PC-9 (cell line): Measurements from ENCODE around the gene CXCR3. TPM values are rescaled to one million over a fixed set of nuclear protein-coding genes. Genes with fewer than 3 reads are reported as not detected.
A peak's percentile ranks its signal among the peaks of the same experiment; 100 is the strongest.

ENCODE experiments used
- BruUV-seq: library from RNA; stranded (reverse); fragments of 400-500 nt; replicated peaks from 2 replicates; lab custom pipeline; 2021; lab: Mats Ljungman, UMichigan
- CTCF ChIA-PET: fragments of 300-600 bp; sonication (Branson Sonifier 250); formaldehyde crosslinking; loops from one replicate; lab custom pipeline; 2022; ENCODE audit warnings: antibody characterized with exemption; lab: Charles Lee
- POLR2A ChIA-PET: fragments of 300-600 bp; sonication (Branson Sonifier 250); formaldehyde crosslinking; loops from one replicate; lab custom pipeline; 2022; ENCODE audit warnings: antibody characterized with exemption; ENCODE audit not compliant: unreplicated experiment; lab: Charles Lee
- DNase-seq, 2 experiments: peaks; one replicate each; pipeline versions ENCODE4 v3.0.0 to v3.0.0-alpha.2; 2015 to 2022; ENCODE audit warnings: mixed read lengths in 1 of 2
- H2AFZ ChIP-seq: fragments of 200-600 bp; sonication (generic); 2 replicates; pipeline ENCODE4 v1.8.1; 2017; ENCODE audit warnings: antibody characterized with exemption
- H3F3A ChIP-seq: fragments of 200-600 bp; sonication (generic); 2 replicates; pipeline ENCODE4 v1.8.1; 2017; ENCODE audit warnings: antibody characterized with exemption, mild to moderate bottlenecking, low read depth; ENCODE audit not compliant: insufficient read depth
- H3K27ac ChIP-seq: fragments of 200-600 bp; sonication (generic); 2 replicates; pipeline ENCODE4 v1.6.1; 2016; ENCODE audit warnings: mixed run types
- H3K27me3 ChIP-seq: fragments of 200-600 bp; sonication (generic); 2 replicates; pipeline ENCODE4 v1.6.1; 2016; ENCODE audit warnings: low read depth, mixed run types; ENCODE audit not compliant: insufficient read depth
- H3K36me3 ChIP-seq: fragments of 200-600 bp; sonication (generic); 2 replicates; pipeline ENCODE4 v1.6.1; 2016; ENCODE audit warnings: low read depth, mixed run types
- H3K4me1 ChIP-seq: fragments of 200-600 bp; sonication (generic); replicated peaks from 2 replicates; pipeline ENCODE4 v1.6.1; 2016; ENCODE audit warnings: mixed run types; ENCODE audit not compliant: insufficient read depth
- H3K4me2 ChIP-seq: fragments of 200-600 bp; sonication (generic); 2 replicates; pipeline ENCODE4 v1.6.1; 2017; ENCODE audit warnings: mixed run types
- H3K4me3 ChIP-seq: fragments of 200-600 bp; sonication (generic); 2 replicates; pipeline ENCODE4 v1.6.1; 2016; ENCODE audit warnings: mixed run types
- H3K79me2 ChIP-seq: fragments of 200-600 bp; sonication (generic); 2 replicates; pipeline ENCODE4 v1.6.1; 2017; ENCODE audit warnings: low read depth, mixed run types
- H3K9me2 ChIP-seq: fragments of 200-600 bp; sonication (generic); 2 replicates; pipeline ENCODE4 v1.8.1; 2017; ENCODE audit warnings: mild to moderate bottlenecking; ENCODE audit not compliant: insufficient read depth
- H3K9me3 ChIP-seq: fragments of 200-600 bp; sonication (generic); 2 replicates; pipeline ENCODE4 v1.8.1; 2016; ENCODE audit warnings: low read depth; ENCODE audit not compliant: insufficient read depth
- H4K20me1 ChIP-seq: fragments of 200-600 bp; sonication (generic); 2 replicates; pipeline ENCODE4 v1.8.1; 2017; ENCODE audit not compliant: insufficient read depth
- CTCF ChIP-seq: fragments of 200-600 bp; sonication (generic); conservative IDR thresholded peaks from 2 replicates; pipeline ENCODE4 v1.6.1; 2017; ENCODE audit warnings: mixed run types, antibody characterized with exemption, mild to moderate bottlenecking, moderate library complexity
- EZH2 ChIP-seq: fragments of 200-600 bp; sonication (generic); IDR thresholded peaks from 2 replicates; pipeline ENCODE4 v1.8.0; 2017; ENCODE audit warnings: antibody characterized with exemption, low read depth
- intact Hi-C: fragments of 100-400 bp; cut with micrococcal nuclease; formaldehyde crosslinking; loops from one replicate; pipeline ENCODE4 v1.10.0; 2022; ENCODE audit not compliant: unreplicated experiment
- total RNA-seq: library from RNA; stranded (reverse); gene quantifications from 2 replicates; pipeline ENCODE4 v1.2.3, GENCODE V29; 2021

CXCR3 gene
- total RNA-seq, 1 experiment from 2014 or later, result not detected

DNA sequence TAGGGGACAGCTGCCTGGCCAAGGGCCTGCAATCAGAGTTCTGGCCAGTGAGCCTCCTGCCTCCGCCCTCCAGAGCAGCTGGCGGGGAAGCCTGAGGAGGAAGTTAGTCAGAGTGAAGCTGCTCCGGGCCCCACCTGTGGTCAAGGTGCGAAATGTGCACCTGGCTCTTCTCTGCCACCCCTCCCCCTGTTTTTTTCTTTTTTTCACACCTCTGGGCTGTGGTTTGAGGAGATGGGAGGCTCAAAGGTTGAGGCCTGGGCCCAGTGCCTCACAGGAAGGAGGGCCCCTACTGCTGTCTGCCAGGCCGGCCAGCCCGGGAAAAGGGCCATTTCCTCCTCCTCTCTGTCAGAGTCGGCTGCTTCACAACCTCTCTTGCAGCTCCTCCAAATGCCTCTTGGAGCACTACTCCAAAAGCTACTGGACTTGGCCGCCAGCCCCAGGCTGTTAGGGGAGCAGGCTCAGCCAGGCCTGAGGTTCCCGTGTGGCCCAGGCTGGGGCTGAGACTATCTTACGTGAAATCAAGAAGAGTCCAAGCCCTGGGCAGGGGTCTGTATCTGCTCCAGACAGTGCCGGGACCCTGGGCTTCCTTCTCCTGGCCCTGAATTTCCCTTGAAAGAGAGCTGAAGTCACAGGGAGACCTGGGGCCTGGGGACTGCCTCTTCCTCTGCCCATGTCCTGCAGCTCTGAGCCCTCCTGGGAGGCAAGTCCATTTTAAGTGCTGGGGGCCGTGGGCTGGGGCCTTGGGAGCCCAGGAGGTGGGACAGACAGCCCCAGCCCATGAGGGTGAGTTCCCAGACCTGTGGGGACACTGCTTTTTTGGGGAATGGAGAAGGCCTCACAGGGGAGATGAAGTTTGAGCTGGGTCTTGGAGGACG, 4.5 kb upstream of the CXCR3 start:
- Histone ChIP-seq H3K36me3 (no peaks in the 10 kb centered on the region), H3K27ac (no peak overlapping the region), H2AFZ (no peak overlapping the region), H3F3A (no peaks in the 10 kb centered on the region), H3K9me2 (no peaks in the 10 kb centered on the region), H4K20me1 (no peaks in the 10 kb centered on the region), H3K4me1 (no peaks in the 10 kb centered on the region), H3K9me3 (no peaks in the 10 kb centered on the region), H3K79me2 (no peaks in the 10 kb centered on the region), H3K4me3 (no peak overlapping the region), H3K4me2 (no peak overlapping the region), H3K27me3 (no peaks in the 10 kb centered on the region)
- TF ChIP-seq CTCF (no peak), EZH2 (no peak)
- ChIA-PET POLR2A (interaction anchor here (0.7 kb wide), 1 partner anchor 91 kb away, joined by 4 read pairs; no protein-coding TSS in a partner anchor), CTCF (no interaction called here)
- intact Hi-C loops, result no loop called here
- BruUV-seq, result no TSS peak
- peak in 1 of 2 experiments; percentile 27 for DNase-seq

- DNase-seq, result no peak
- Histone ChIP-seq H3K27ac (no peak overlapping the region), H3K79me2 (no peaks in the 10 kb centered on the region), H3K4me1 (no peaks in the 10 kb centered on the region), H3K9me2 (no peaks in the 10 kb centered on the region), H3K4me2 (no peak overlapping the region), H3F3A (no peaks in the 10 kb centered on the region), H3K9me3 (no peaks in the 10 kb centered on the region), H3K4me3 (no peak overlapping the region), H2AFZ (no peak overlapping the region), H3K36me3 (no peaks in the 10 kb centered on the region), H3K27me3 (no peaks in the 10 kb centered on the region), H4K20me1 (no peaks in the 10 kb centered on the region)
- intact Hi-C loops, result no loop called here
- ChIA-PET POLR2A (no interaction called here), CTCF (no interaction called here)
- BruUV-seq, result no TSS peak
- TF ChIP-seq EZH2 (no peak), CTCF (no peak)
These were observed 3.8 kb upstream of the CXCR3 start for GRCh38 chrX:71622032-71622575.

DNA sequence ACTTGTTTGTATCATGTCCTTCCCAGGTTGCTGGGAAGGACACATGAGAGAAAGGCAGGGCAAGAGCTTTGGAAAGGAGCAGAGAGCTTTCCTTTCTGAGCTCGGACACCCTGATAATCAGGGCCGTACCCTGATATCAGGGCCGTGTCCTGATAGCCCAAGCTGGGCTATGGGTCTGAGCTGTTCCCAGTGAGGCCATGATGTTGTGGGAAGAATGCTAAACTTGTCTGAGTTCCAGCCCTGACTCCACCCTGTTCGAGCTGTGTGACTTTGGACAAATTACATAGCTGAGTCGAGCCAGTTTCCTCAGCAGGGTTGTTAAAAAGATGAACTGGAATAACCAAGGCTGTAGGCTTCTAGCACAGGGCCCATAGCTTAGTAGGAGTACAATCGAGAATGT, 3.3 kb upstream of the CXCR3 start:
- Histone ChIP-seq H3K9me3 (no peaks in the 10 kb centered on the region), H3F3A (no peaks in the 10 kb centered on the region), H4K20me1 (no peaks in the 10 kb centered on the region), H3K9me2 (no peaks in the 10 kb centered on the region), H3K4me3 (no peak overlapping the region), H3K27me3 (no peaks in the 10 kb centered on the region), H3K4me2 (no peak overlapping the region), H3K4me1 (no peaks in the 10 kb centered on the region), H3K79me2 (no peaks in the 10 kb centered on the region), H2AFZ (no peak overlapping the region), H3K27ac (no peak overlapping the region), H3K36me3 (no peaks in the 10 kb centered on the region)
- DNase-seq, result no peak
- TF ChIP-seq CTCF (no peak), EZH2 (no peak)
- intact Hi-C loops, result no loop called here
- POLR2A ChIA-PET, result no interaction called here
- no TSS peak for BruUV-seq
- CTCF ChIA-PET, result no interaction called here
